NK-92 (cell line): Measurements from ENCODE around the gene TEX12.
"Not testable (repeated sequence)": the region's sequence is repeated elsewhere in the genome, so short reads cannot be mapped to it uniquely, and the experiment has no call there.

Experiments used
- DNase-seq: peaks from one replicate; lab custom pipeline; 2025; ENCODE audit not compliant: unreplicated experiment; lab: John Stamatoyannopoulos, UW

The TEX12 gene, protein sequence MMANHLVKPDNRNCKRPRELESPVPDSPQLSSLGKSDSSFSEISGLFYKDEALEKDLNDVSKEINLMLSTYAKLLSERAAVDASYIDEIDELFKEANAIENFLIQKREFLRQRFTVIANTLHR

DNA sequence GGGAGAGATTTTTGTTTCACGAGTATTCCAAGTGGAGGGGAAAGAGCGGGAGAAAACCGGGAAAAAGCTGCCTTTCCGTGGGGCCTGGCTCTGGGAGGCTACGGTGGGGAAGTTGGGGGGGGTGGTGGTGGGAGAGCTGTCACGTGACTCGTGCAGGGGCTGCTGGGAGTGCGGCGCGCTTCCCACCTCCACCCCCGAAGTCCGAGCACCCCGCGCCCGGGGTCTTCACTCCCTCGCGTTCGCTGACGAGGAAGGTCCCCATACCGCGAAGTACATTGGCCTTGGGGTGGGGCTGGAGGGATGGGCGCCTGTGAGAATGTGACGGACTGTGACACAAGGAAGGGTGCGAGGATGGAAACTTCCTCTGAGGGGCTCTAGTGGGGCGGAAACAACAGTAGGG, at the start of gene TEX12:
TSS of gene TEX12 (plus strand) at position 228 of the 400 bp plus-strand sequence. CDS start 1,897 bp downstream, outside the sequence.
- no peak for DNase-seq

- DNase-seq, result no peak
Observed at GRCh38 chr11:112118176-112118575, 49.0 kb upstream of the TEX12 start.

DNA sequence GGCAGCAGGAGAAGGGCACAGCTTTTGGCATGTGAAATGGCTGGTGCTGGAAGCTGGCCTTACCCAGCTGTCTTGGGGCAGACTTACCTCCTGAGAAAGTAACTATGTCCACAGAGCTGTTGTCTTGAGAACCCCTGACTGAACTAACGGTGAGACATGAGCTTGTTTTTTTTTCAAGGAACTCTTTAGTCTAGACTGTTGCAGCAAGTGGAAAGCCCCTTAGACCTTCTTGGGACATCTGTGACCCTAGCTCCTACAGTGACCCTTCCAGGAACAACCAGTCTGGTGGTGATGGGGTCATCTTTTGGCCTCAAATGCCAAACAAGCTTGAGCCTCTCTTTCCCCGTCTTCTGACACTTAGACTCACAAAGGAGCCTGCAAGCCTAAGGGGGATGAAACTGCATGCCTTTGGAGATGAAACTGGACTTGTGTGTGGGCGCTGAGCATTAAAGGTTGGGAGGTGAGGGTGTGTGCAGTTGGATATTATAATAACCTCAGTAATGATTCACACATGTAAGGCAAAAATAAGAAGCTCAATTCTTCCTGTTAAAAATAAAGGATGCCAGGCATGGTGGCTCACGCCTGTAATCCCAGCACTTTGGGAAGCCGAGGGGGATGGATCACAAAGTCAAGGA, 45.1 kb upstream of the TEX12 start:
- DNase-seq, result no peak

DNA sequence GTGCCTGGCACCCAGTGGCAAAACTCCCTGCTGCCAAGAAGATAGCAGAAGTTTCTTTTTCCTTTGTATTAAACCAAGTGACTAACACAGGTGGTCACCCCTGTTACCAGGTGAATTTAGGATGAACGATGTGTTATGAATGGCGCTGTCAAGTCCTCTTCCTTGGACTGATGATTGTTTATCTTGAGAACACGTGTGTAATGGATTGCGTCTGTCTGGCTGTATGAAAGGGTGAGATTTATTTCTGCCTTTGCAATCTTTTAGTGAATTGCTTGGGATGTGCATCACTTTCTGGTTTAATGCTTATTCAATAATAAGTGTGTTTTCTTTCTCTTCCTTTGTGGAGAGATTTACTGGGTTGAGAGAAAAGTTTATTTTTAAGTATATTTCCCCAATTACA, 44.0 kb upstream of the TEX12 start:
- no peak for DNase-seq

GRCh38 chr11:112127056-112127455, 40.1 kb upstream of the TEX12 start:
- no peak for DNase-seq

- DNase-seq, result no peak
Observed at GRCh38 chr11:112128483-112129121, 38.6 kb upstream of the TEX12 start.

DNA sequence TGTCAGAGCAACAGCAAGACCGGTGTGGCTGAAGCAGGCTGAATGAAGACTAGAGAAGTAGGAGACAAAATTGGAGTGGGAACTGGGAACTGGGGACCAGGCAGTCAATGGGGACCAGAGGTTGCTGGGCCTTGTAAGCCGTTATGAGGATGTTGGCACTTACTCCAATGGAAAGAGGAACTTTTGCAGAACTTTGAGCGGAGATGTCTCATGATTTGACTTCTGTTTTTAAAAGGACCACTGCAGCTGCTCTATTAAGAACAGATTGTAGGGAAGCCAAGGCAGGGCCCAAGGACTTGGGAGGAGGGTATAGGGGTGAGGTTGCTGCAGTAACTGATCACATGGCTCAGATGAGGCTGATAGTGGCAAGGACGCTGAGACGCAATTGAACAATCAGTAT, 37.5 kb upstream of the TEX12 start:
- DNase-seq, result no peak

DNA sequence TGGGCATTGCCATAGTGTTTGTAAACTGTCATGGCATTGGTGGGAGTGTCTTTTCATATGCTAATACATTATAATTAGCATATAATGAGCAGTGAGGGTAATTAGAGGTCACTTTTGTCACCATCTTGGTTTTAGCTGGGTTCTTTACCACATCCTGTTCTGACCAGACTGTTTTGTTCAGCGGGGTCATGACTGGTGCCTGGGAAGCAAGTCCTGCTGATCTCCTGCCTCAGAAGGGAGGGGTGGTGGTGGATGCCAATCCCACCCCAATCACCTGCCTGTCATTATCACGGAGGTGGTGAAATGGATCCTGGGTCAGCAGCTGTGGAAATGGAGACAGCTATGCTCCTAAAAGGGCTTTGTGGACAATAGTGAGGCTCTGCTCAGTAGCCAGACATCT, 34.4 kb upstream of the TEX12 start:
- no peak for DNase-seq

DNA sequence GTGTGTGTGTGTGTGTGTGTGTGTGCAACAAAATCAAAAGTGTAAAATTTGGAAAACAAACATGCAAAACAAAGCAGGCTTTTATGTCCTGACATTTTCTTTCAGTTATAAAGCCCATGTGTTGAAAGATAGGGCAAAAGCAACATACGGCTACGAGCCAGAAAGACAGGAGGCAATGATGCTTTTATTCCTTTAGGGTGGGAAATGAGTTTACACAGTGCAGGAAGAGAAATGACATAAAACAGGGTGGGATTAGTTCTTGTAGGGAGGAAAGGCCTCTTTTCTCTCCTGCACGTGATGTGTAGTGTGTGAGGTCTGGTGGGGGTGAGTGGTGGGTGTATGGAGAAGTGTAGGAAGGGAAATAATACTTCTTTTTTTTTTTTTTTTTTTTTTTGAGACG, 32.7 kb upstream of the TEX12 start:
- DNase-seq, result no peak

DNA sequence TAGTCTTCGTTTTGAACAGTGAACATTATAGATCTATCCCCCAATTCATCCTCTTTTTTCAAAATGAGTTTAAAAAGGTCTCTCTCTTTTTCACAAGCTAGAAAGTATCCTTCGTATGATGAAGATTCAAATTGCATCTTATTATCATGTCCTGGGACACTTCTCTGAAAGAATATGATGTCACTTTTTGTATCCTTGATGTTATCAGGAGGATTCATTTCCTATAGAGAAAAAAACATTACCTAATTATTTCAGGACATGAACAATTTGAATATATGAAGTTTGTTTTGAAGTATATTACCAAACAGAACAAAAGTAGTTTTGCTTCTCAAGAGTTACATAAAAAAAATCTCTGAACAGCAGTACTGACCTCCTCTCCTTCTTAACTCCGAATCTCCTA, 23.6 kb upstream of the TEX12 start:
- DNase-seq, result no peak

GRCh38 chr11:112150517-112150916, 16.7 kb upstream of the TEX12 start:
- DNase-seq, result no peak

DNA sequence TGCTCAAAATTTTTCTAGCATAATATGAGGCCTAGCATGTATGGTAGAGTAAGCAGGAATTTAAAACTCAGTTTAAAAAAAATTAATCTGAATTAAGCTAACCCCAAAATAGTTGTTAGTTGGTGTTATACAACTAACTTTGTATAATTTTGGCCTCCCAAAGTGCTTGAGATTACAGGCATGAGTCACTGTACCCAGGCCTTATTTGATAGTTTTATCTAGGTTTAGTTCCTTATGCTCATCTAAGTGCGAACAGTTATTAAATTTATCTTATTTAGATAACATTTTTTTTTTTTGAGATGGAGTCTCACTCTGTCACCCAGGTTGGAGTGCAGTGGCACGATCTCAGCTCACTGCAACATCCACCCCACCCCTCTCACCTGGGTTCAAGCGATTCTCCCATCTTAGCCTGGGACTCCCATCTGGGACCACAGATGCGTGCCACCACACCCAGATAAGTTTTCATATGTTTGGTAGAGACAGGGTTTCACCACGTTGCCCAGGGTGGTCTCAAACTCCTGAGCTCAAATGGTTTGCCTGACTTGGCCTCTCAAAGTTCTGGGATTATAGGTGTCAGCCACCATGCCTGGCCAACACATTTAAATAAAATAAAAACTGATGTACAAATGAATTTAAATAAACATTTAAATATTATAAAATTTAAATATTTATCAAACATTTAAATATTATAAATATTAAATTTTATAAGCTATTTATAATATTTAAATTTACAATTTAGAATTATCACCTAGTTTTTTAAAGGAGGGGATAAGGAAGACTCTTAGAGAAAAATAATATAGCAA, 10.8 kb upstream of the TEX12 start:
- DNase-seq, result no peak

- DNase-seq, result no peak
Observed at GRCh38 chr11:112156956-112157766, 10.0 kb upstream of the TEX12 start.

GRCh38 chr11:112159098-112160065, 7.8 kb upstream of the TEX12 start:
- no peak for DNase-seq

GRCh38 chr11:112160091-112160848, 6.9 kb upstream of the TEX12 start:
- no peak for DNase-seq

- DNase-seq, result no peak
Observed at GRCh38 chr11:112161012-112161411, 6.2 kb upstream of the TEX12 start.

DNA sequence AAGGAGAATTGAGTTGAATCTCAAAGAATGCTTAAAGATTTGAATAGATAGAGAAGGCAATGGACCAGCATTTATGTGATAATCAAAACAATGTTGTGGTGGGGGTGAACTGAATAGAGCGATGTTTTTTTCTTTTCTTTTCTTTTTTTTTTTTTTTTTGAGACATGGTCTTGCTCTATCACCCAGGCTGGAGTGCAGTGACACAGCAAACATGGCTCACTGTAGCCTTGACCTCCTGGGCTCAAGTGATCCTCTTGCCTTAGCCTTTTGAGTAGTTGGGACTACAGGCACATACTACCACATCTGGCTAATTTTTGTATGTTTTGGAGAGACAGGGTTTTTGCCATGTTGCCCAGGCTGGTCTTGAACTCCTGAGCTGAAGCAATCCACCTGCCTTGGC, 5.0 kb upstream of the TEX12 start:
- not testable (repeated sequence) for DNase-seq

GRCh38 chr11:112162761-112163546, 4.2 kb upstream of the TEX12 start:
- no peak for DNase-seq
